22Rv1 (cell line): ENCODE measurements around the gene UBC.

ENCODE experiments used
- CTCF ChIP-seq: fragments of 450-650 bp; IDR thresholded peaks from 2 replicates; pipeline ENCODE4 v1.5.1; 2017; ENCODE audit warnings: mild to moderate bottlenecking
- ZFX ChIP-seq: fragments of 450-650 bp; IDR thresholded peaks from 2 replicates; pipeline ENCODE4 v1.6.1; 2017; ENCODE audit warnings: antibody characterized with exemption, borderline replicate concordance

GRCh38 chr12:124929649-124930419 is 15.4 kb upstream of the UBC start:
- TF ChIP-seq CTCF = no peak
- TF ChIP-seq ZFX = no peak
